GM19395 (cell line): ENCODE results near the gene DCAF7.

Source experiments
- ATAC-seq: cut with Tn5 transposase; IDR thresholded peaks from one replicate; pipeline ENCODE4 v1.9.1; 2021; ENCODE audit warnings: mild to moderate bottlenecking, moderate library complexity; ENCODE audit not compliant: unreplicated experiment

DCAF7 gene

DNA sequence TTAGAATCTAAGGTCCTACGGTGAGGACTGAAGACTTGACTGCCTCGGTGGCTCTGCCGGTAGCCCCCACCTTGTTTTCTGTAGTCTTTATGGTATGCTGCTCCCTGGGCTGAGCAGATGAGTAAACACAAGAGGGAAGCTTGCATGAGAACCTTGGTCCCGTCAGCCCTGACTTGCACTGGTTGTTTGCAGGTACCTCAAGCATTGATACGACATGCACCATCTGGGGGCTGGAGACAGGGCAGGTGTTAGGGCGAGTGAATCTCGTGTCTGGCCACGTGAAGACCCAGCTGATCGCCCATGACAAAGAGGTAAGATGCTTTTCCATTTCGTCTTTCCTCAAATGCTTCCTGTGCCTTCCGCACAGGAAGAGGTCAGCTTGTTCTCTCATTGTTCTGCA lies 29.4 kb downstream of the DCAF7 start:
- ATAC-seq, result no peak

DNA sequence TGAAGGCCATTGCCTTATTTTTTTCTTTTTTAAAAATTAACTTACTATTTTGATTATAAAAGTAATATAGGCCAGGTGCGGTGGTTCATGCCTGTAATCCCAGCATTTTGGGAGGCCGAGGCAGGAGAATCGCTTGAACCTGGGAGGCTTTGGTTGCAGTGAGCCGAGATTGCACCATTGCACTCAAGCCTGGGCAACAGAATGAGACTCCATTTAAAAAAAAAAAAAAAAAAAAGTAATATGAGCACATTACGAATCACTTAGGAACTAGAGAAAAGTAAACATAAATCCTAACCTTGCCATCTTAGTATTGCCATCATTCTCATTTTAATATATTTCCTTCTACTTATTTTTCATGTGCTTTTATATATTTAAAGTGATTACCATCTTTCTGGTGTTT lies 37.5 kb downstream of the DCAF7 start:
- ATAC-seq, result no peak

DNA sequence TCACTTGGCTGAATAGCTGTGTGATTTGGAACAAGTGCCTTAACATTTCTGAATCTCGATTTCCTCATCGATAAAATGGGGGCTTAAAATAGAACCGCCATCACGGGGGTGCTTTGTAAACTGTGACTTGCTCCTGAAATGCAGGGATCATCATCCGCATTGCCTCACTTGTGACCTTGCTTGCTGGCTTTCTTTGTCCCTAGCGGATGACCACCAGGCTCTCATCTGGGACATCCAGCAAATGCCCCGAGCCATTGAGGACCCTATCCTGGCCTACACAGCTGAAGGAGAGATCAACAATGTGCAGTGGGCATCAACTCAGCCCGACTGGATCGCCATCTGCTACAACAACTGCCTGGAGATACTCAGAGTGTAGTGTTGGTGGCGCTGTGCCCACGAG lies 38.5 kb downstream of the DCAF7 start:
- no peak for ATAC-seq

DNA sequence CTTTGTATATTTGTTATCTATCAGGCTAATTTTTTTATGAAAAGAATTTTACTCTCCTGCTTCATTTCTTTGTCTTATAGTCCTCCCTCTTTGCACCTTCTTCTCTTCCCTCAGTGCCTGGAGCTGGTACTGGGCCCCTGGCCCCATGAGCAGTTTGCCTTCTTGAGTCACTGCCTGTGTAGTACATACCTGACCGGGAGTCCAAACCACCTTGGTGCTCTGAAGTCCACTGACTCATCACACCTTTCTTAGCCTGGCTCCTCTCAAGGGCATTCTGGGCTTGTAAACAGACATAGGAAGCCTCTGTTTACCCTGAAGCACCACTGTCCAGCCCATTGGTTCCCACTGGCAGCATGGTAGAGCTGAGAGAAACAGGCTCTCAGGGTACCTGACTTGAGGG lies 39.4 kb downstream of the DCAF7 start:
- ATAC-seq, result no peak

DNA sequence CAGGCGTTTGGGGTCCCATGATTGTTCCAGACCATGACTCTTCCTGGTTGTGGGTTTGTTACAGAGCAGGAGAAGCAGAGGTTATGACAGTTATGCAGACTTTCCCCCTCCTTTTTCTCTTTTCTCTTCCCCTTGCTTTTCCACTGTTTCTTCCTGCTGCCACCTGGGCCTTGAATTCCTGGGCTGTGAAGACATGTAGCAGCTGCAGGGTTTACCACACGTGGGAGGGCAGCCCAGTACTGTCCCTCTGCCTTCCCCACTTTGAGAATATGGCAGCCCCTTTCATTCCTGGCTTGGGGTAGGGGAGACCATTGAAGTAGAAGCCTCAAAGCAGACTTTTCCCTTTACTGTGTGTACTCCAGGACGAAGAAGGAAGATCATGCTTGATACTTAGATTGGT lies 42.5 kb downstream of the DCAF7 start:
- no peak for ATAC-seq

DNA sequence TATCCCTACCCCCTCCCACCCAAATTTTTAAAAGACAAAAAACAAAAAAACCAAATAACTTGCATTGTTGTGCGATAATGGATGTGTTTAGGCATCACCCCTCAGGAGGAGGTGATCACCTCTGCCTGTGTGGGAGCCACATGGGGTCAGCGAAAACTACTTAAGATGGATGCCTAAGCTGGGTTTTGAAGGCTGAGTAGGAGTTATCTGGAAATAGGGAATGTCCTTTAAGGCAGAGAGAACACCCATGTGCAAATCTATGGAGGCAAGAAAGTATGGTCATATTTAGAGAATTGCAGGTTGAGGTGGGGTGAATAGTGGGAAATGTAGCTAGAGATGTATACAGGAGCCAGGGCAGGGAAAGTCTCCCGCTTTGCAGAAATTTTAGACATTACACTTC lies 44.9 kb downstream of the DCAF7 start:
- no peak for ATAC-seq

DNA sequence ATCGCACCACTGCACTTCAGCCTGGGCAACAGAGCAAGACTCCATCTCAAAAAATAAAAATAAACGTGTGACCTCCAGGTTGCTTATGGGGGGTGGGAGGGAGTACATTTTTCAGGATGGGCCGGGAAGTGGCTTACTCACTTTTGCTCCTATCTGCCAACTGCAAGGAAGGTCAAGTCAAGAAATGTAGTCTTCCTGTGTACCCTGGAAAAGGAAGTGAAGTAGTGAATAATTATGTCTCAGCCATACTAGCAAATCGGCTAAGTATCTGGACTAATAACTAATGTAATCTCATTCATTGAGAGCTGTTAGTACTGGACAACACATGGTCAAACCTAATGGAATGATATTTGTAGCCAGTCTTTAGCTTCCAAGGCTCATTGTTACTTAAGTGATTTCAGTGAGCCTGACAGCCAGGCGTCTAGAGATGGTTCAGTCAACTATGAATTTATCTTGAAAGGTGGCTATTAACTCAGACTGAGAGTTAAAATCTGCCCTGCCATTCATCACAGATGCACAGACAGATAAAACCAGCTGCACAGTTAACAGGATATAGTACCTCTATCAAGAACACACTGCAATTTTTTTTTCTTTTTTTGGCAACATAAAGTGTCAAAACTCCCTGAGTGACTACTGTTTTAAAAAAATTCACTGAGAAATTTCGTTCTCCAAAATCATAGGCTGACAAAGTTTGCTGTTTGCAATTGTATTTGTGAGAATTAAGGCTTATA lies 46.7 kb downstream of the DCAF7 start:
- ATAC-seq, result no peak

DNA sequence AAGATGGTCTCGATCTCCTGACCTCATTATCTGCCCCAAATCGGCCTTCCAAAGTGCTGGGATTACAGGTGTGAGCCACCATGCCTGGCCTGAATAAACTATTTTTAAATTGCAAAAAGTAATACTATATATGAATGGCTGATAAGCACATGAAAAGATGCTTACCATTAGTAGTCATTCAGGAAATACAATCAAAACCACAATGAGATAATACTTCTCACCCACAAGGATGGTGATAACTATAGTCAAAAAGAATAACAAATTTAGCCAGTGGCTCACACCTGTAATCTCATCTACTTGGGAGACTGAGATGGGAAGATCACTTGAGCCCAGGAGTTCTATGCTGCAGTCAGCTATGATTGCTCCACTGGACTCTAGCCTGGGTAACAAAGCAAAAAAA lies 48.0 kb downstream of the DCAF7 start:
- no peak for ATAC-seq

DNA sequence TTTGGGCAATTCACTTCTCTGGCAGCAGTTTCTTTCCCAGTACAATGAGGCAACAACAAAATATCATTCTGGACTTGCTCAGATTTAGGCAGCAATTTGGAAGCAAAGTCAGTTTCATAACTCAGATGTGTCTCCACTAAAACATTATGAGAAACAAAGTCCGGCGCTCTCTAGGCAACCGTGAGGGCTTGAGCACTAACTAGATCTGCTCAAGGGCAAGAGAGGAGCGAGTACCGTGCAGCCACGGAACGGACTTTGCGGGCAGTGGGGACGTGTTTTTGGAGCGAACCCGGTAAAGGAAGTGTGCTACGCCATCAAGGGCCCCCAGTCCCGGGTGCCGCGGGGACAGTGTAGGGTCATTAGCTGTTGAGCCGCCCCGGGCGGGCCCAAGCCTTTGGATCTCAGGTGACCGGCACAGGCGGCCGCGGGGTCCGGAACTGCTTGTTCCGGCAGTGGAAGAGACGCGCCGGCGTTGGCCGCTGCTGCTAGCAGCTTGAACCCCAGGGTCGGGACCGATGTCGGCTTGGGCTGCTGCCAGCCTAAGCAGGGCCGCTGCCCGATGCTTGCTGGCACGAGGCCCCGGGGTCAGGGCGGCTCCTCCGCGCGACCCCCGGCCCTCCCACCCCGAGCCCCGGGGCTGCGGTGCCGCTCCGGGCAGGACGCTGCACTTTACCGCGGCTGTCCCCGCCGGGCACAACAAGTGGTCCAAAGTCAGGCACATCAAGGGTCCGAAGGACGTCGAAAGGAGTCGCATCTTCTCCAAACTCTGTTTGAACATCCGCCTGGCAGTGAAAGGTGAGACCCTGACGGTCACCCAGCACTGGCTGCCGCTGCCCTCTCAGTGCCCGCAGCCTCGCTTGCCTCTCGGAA lies 50.5 kb downstream of the DCAF7 start, which contains the start of gene TACO1:
Gene TACO1, plus strand, starts transcription at position 327 of the 870 bp plus-strand sequence. Its CDS starts 189 bp downstream, at position 516.
- ATAC-seq, result peak; percentile 84

DNA sequence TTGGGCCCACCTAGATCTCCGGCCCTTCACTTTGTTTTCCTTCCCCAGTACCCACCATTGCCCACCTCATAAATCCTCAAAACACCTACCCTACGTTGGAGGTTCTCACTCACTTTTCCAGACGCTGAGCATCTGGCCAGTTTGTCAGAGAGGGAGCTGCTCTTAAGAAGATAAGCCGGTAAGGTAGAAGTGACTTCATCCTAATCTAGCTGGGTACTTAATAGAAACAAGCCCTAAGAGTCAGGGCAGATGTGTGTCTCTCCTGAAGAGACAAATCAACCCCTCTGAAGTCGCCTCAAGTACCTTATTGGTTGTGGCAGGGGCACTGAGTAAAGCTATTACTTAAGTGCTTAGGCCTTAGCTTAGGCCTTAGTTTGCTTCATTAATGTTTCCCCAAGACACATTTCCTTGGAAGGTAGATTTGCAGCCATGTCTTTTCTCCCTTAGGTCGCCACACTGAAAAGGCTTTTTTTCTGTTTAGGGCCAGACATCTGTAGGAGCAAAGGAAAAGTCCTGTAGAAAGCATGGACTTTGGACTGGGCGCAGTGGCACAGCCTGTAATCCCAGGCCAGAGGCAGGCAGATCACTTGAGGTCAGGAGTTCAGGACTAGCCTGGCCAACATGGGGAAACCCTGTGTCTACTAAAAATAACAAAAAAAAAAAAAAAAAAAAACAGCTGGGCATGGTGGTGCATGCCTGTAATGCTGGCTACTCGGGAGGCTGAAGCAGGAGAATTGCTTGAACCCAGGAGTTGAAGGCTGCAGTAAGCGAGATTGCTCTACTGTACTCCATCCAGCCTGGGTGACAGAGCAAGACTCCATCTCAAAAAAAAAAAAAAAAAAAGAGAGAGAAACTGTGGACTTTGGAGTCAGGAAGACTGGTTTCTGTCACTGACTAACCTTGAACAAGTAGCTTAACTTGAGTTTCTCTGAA lies 51.4 kb downstream of the DCAF7 start:
- ATAC-seq, result no peak

DNA sequence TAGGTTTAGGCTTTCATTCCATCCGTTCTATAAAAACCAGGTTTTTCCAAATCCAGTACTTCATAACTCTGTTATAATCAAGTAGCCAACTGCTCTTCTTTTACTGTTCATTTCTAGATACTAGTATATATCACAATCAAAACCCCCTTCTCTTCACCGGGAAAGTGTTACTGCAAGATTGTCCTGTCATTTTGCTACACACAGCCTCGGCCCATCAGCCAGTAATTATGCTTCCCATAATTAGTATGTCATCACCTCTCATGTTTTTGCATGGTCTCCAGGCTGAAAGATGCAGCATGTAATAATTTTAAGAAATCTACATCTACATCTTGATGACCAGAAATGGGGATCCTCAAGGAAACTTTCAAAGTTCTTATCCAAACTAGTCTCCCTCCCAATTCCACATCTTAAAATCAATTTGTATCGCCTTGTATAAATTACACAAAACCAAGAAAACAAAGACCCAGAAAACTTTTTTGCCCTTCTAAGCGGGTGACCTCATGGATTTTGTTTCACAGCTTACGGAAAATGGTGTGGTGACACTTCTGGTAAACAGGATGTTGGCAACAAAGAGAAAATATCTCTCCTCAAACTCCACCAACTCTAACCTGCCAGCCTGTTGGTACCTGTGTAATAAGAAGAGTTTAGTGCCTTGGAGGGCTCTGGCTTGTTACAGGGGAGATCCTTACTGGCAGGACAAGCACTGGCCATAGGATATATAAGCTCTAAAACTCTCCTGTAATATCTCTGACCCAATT lies 59.7 kb downstream of the DCAF7 start:
- ATAC-seq, result no peak

DNA sequence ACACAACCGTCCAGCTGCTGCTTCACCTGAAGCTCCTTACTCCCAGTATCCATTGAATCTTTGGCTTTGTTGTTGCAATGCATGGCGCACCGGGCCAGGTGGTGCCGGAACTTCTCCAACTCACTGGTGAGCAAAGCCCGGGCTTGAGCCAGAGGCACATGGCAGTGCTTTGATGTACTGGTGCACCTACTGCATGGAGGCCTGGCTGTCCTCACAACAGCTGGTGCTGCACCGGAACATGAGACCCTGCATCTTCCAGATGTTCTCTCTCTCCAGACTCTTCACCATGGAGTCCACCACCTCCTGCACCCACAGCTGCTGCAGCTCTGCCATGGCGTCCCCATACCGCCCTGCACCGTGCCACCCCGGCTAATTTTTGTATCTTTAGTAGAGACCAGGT lies 60.6 kb downstream of the DCAF7 start:
- ATAC-seq, result no peak

DNA sequence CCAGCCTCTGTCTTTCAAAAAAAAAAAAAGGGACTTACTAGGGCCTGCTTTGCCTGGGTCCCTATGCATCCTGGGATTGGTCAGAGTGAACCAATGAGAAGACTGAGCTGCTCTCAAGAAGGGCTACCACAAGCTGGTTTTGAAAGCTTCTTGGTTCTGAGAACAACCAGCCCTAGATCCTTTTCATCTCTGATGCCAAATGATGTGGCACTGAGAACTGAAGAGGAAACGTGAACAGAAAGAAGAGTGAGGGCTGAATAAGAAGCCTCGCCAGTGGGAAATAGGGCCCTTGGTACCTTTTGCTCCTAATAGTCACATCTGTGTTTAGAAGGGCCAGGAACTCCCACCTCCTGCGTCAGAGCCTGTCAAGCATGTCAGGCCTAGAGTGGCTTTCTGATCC lies 61.1 kb downstream of the DCAF7 start:
- ATAC-seq, result no peak

DNA sequence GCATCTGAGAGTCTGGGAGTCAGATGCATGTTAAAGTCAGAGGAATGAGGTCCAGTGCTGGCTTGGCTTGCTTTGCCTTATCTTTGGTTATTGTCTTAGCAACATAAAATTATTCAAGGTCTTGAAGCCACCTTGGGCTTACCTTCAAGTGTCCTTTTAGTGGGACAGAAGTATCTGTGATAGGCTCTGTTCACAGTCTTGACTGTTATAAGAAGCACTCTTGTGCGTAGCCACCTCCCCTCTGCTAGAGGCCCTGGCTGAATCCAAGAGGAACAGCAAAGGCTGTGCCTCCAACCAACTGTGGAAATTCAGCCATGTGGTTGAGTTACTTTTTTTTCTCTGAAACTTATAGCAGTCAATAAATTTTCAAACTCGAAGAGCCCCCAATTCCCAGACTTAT lies 63.4 kb downstream of the DCAF7 start:
- ATAC-seq, result no peak

DNA sequence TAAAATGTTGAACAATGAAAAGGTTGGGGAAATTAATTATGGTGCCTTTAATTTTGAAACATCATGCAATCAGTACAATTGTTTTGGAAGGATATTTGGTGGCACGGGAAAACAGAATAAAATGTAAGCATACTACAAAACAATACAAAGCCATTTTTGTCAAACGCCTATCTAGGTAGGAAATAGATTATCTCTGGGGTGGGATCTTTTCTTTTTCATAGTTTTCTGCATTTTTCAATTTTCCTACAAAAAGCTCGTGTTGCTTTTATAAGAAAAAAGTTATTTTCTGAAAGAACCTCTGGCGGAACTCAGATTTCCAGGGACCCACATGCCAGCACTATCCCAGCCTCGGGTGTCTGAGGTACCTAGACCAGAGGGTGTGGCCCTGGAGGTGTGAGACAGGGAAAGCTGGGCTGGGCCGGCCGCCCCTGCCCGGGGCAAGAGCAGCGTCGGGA lies 71.0 kb downstream of the DCAF7 start:
- no peak for ATAC-seq

DNA sequence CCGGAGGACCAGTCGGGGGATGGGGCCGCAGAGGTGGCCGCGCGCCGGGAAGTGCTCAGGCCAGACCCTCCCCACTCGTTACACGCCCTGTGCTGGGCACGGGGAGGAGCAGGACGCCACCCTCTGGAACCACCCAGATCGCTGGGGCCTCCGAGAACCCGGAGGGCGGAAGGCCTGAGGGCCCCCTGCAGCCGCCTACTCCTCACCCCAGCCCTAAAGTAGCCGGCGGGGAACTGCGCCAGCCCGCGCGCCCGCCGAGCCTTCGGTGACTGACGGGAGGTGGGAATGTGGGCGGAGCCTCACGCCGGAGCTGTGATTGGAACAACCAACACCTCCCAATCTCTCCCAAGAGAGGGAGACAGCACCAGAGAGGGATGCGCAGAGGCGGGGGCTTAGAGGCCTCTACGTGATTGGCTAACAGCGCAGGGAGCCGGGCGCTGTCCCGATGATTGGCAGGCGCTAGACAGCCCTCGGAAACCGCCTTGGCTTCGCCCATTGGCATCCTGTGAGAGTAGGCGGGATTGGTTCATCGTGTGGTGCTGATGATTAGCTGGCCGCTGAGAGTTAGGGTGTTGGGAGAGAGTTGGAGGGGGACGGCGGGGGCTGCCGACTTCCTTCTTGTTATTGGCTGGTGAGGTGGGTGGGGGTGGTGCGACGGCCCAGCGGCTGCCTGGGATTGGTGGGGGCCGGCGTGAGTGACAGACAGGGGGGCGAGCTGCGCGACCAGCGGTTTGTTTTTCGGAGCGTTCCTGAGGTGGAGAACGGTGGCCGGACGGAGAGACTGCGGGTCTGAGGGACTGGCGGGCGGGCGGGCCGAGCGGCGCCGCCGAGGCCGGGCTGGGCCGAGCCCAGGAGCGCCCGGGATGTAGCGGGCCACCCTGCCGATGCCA lies 71.7 kb downstream of the DCAF7 start, which contains the start of gene MAP3K3:
Gene MAP3K3, plus strand, starts transcription at position 734 of the 890 bp plus-strand sequence. CDS start 343 bp downstream, outside the sequence.
- peak; percentile 91 for ATAC-seq

DNA sequence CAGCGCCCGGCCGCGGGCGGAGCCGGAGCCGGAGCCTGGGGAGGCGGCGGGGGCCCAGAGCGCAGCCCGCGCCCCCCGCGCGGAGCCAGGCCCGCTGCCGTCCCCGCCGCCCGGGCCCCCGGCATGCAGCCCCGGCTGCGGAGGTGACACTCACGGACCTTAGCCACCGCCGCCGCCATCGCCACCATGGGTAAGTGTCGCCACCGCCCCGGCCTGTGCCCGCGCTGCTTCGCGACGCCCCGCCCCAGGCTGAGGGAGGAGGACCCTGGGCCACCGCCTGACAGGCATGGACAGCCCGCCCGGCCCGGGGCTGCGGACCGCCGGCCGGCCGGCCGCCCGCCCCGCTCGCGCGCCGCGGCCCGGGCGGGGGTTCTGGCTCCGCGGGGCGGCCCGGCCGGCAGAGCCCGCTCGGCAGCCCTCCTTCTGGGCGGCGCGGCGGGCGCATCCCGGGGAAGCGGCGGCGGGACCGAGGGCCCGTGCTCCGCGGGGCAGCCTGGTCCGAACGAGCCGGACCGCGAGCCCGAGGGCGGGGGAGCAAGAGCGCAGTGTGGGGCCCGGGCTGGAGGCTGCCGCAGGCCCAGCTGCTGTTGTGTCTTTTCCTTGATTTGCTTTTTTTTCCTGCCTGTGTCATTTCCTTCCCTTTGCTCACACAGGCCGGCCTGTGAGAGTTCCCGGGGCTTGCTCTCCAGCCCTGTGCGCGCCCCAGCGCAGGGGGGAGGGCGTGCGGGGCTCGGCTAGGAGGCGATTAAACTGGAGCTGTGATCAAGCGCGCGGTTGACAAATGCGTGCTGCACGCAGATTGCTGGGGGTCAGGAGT lies 72.5 kb downstream of the DCAF7 start:
- peak; percentile 24 for ATAC-seq

DNA sequence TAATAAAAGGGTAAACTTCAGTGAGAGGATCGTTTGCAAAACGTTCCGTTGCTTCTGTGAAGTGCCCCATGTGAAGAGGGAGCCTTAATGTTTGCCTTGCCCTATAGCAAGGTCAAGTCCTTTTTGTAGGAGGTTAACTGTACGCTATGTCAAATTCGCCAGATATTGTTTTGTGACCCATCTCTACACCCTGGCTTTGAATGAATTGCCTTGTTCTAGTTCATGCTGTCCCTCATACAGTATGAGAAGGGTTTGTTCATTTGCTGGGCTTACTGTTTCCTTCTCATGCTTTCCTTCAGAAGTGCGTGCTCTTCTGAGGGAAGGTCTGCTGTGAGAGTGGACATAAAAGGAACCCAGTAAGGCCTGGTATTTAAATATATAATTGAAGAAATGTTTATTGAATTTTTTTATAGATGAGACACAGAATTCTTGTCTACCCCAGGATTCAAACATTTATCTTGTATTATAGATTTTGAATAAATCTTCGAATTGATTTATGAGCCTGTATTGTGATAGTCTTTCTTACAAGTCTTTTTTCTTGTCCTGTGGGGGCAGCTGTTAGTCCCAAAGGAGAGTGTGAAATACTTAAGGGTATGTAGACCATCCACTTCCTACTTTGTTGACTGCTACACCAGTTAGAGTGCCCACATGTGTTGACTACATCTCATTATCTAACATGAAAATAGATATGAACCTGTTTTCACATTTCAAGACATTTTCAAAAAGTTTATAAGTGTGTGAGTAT lies 73.7 kb downstream of the DCAF7 start:
- ATAC-seq, result no peak
